Suppressor macrophage treated with lipopolysaccharide for 4 hours (primary cell): Measurements from ENCODE around the gene DNAJB14.

ENCODE experiments used
- DNase-seq: peaks from one replicate; pipeline ENCODE4 v3.0.0-alpha.2; 2020

Gene DNAJB14

GRCh38 chr4:99861120-99861905, 85.1 kb downstream of the DNAJB14 start:
- no peak for DNase-seq

- DNase-seq = peak; percentile 44
Observed at GRCh38 chr4:99860521-99860920, 85.9 kb downstream of the DNAJB14 start.

- DNase-seq = no peak
Observed at GRCh38 chr4:99859618-99860017, 86.8 kb downstream of the DNAJB14 start.

GRCh38 chr4:99857307-99857706, 89.1 kb downstream of the DNAJB14 start:
- peak; percentile 73 for DNase-seq

GRCh38 chr4:99856166-99856565, 90.3 kb downstream of the DNAJB14 start:
- peak; percentile 89 for DNase-seq

- DNase-seq = peak; percentile 80
Observed at GRCh38 chr4:99855678-99856077, 90.7 kb downstream of the DNAJB14 start.

GRCh38 chr4:99853999-99854398, 92.4 kb downstream of the DNAJB14 start:
- DNase-seq = no peak

GRCh38 chr4:99853190-99853589, 93.2 kb downstream of the DNAJB14 start:
- DNase-seq = no peak

- no peak for DNase-seq
Observed at GRCh38 chr4:99852199-99852749, 94.1 kb downstream of the DNAJB14 start.

GRCh38 chr4:99848591-99849001, 97.8 kb downstream of the DNAJB14 start:
- DNase-seq = no peak

GRCh38 chr4:99847362-99847976, 98.9 kb downstream of the DNAJB14 start:
- DNase-seq = peak; percentile 51

- no peak for DNase-seq
Observed at GRCh38 chr4:99846891-99847290, 99.5 kb downstream of the DNAJB14 start.
